Epidermal melanocyte (primary cell): Measurements from ENCODE around the gene EMP1.

Experiments
- DNase-seq: peaks from one replicate; pipeline ENCODE4 v3.0.0; 2011; ENCODE audit warnings: low spot score; ENCODE audit not compliant: insufficient read length

EMP1 gene

DNA sequence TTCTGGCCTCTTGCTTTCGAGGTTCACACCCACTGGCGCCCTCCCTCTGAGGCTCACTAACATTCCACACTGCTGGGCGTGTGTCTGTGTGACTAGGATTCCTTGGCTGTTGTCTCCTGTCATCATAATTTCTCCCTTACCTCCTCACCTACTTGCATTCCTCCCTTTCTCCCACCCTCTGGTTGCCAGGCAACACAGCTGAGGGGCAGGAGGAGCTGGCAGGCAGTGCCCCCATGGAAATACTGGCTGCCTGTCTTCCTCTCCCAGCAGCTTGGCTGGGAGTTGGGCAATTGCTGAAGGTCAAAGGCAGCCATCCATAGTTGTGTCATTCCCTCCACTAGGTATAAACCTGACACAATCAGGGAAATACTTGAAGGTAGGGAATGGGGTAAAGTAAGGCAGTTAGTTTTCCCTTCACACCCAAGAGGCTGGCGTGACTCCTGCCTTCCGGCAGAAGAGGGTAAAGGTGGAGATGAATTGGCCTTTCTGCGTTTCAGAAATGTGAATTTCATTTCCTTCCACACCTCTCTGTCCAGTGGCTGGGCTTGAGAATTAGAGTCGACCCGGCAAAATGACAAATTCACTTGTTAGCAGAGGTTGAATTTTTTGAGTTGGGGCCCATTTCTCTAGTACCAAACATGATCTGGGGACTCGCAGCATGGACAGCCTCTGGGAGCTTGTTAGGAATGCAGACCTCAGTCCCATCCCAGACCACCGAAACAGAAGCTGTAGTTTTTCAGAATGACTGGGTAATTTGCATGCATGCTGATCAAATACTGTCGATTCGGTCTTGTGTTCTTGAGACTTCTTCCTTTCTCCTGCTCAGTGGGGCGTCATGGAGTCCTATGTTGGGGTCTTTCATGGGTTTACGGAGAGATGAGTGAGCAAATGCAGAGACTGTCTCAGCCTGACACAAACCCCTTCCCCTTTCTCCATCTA, 24.3 kb upstream of the EMP1 start:
- no peak for DNase-seq

DNA sequence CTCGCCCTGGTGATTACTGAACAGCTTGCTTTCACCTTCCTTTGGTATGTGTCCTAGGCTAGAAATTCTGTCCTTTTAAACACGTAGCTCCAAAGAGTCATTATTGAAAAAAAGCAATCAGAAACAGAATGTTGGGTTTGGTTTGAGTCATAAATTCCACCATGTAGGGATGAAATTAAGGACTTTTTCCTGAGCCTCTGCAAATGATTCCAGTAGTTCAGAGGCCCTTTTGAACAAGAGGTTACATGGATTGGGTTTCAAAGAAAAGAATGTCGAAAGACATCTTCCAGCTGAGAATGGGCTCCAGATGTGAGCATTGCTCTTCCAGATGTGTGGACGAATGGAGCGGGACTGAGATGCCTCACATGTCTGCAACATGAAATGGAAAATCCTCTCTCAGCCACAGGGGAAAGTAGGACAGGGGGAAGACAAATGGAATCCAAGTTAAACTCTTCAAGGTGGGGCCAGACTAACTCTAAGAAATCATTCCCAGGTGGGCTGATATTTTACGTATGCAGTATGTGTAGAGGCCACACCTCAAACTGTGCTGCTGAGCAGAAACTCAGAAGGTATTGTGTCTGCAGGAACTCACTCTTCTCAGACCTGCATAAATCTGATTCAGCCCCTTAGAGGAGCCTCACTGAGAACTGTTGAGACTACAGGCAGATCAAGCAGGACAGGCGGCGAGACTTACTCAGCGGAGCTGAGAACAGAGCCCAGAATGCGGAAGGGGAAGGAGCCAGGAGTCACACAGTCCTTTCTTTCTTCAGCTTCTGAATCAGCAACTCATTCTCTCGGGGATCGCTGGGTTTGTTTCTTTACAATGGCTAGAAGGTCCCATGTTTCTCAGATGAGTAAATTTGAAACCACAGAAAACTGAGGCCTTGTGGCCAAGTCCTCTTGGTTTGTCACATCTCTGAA, 23.3 kb upstream of the EMP1 start:
- peak; percentile 82 for DNase-seq

DNA sequence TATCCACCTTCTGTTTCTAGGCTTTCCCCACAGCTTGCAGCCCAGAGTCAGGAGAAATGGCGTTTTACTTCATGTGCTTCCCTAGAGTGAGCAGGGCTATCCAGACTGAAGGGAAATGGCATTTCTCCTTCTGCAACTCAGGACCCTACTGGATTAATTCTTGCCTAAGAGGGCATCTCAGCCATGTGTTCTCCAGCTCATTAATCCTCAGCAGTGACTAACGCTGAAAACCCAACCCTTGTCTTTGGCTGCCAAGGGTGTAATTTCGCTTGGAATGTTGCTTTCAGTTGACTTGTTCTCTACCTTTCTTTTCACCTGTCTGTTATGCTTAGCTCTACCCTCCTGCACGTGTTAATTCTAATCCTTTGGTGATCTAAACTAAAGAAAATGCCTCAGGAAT, 21.0 kb upstream of the EMP1 start:
- no peak for DNase-seq

DNA sequence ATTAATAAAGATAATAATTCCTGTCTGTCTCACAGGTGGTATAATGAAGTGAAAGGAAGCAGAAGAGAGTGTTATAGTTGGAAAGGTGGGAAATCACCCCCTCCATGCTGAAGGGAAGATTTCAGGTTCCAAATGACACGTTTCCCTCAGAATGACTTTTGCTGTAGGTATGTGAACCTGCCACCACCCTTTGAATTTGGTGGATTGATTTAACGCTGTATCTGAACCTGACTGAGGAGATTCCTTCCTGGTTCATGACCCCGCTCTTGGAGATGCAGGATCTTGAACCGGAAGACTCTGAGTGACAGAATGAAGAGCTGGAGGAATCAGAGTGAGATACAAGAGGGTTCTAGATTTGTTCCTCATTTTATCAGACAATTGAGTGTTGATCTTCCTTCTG, 20.3 kb upstream of the EMP1 start:
- DNase-seq = no peak

DNA sequence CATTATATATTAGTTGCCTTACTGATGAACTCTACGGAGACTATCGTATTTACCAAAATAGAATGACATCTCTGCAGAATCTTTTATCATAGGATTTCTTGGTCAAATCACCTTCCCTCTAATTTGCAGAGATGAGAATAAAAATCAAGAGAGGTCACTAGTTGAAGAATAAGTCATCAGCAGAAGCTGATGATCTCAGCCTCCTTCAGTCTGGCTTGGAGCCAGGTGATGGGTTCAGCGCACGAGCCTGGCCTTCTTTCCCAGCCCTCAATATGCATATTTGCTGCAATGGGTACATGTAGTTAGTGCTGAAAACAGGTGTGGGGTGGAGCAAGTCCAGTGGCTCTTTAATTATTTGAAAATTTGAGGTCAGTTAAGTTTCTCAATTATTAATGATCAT, 19.2 kb upstream of the EMP1 start:
- no peak for DNase-seq

DNA sequence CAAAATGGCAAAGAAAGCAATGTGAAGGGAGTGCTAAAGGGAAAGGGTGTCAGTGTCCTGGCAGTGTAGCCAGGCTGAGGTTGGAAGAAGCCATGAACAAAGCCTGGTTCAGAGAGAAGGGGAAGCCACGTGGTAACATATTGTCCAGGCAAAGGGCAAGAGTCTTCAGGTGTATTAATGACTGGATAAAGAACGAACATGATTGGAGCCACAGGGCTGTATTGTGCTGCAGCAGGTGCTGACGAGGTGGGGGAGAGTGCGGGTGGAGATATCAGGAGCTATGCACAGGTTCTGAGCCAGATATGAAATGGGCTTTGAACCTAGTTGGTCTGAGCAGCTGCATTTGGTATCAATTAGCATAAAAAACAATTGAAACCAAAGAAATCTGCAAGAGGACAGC, 18.6 kb upstream of the EMP1 start:
- DNase-seq = no peak

DNA sequence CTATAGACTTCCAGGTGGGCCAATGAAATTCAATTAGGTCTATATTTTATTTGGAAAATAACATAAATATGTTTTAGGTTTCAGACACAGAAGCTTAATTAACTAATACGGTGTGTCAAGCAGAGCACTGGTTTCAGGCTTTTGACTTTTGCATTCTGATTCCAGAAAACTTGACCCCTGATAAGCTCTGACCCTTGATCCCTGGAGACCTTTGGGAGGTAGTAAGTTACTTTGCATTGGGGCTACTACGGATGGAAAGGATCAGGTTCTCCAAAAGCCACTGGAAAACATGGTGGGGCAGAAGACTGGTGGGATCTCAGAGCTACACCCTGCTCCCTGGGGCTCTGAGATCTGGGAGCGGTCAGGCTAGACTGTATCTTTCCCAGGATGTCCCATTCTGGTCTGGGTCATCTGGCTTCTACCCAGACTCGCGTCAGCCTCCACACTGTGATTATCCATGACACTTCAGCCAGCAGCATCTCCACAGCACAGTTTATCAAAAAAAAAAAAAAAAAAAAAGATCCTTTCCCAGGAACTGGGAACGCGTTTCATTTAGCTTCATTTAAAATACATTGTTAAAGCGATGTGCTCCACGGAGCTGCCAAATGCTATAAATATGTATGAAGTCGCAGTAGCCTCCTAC, 17.8 kb upstream of the EMP1 start:
- DNase-seq = no peak

DNA sequence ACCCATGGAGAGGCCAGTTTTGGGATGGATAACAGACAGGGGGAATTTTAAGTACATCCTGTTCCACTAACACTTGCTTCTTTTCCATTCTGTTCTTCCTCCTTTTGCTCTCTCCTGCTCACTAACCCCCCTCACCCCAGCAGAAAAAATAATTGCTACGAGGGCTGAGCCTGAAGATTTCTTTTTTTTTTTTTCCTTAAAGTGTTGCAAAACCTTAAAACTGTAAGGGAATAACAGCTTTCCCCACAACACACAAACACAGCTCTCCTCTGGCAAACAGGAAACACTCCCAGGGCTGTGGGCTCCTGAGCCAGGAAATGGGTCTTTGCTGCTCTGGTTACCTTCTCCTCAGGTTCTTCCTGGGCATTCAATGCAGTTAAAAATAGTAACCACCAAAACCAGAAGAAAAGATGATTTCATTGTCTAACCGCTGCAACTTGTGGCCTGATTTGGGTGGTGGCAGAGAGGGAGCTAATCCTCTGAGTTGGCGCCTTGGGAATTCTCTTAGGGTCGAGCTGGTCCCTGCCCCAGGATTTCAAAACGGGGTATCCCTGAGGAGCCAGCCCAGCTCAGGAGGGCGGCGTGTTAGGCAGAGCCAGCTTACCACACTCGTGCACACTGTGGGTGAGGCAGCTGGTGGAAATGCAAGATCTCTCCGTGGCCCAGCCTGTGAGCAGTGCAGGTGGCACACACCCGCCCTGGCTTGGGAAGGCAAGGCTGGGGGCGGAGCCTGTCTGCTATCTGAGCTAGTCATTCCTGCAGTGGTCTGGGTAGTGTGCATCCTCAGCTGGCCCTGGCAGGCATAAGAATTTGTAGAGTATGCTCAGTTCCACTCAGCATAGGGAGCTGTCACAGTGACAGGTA, 17.1 kb upstream of the EMP1 start:
- no peak for DNase-seq

DNA sequence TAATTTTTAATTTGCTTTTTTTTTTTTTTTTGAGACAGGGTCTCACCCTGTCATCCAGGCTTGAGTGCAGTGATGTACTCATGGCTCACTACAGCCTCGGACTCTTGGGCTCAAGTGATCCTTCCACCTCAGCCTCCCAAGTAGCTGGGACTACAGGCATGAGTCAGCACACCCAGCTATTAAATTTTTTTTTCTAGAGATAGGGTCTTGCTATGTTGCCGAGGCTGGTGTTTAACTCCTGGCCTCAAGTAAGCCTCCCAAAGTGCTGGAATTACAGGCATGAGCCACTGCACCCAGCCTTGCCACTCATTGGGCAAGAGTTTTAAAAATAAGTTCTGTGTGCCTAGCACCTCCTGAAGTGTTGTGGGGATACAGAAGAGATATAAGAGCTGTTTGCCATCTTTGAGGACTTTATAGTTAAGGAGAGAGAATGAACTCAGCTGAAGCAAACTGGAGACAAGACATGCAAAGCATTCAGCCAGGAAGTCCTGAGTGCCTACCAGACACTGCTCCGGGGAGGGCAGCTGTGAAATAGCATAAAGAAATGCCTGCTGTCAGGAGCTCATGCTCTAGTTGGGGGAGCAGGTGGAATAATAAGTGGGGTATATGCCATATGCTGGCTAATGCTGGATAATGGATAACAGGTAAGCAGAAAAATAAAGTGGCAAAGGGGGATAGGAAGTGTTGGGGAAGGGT, 15.0 kb upstream of the EMP1 start:
- DNase-seq = no peak

DNA sequence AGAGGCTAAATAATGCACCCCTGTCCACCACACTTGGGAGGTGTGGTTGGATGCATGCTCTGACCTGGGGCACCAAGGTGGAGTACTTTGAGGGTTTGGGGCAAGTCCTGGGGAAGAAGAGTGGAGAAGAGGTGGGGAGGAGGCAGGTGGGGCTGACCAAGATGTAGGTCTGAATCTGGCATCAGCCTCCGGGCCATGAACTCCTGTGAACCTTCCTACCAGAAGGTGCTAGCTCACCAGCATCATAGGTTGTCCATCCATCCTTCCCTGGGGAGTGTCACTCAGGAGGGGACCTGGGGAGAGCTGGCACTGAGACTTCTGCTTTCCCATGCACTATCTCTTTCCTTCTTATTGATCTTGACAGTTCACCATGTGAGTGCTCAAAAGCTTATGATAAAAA, 13.6 kb upstream of the EMP1 start:
- DNase-seq = no peak

DNA sequence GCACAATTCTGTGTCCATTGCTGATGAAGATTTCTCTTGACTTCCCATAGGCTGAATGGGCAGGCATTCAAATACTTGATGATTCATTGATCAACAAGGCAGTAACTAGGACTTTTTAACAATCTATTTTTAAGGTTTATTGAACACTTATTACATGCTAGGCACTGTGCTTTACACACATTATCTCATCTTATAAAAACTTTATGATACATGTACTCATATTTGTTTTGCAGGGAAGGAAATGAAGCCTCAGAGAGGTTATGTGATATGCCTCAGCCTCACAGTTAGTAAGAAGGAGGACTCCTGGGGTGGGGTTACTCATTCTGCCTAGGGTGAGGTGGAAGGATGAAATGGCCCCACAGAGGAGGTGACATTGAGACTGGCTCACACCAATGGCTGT, 12.9 kb upstream of the EMP1 start:
- DNase-seq = no peak

DNA sequence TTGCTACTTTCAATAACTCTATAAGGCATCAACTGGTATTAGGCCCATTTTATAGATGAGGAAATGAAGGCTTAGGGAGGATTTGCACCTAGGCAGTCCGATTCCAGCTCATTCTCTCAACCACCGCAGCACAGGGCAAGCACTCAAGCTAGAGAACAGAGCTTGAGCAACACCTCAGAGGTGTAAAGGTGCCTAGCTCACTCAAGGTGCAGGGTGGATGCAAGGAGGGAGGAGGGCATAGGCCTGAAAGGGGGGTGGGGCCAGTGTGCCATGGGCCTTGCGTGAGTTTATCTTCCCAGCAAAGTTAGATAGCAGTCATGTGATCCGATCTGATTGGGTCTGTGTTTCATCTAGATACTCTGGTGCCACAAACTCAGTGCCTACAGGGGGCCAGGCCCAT, 10.2 kb upstream of the EMP1 start:
- no peak for DNase-seq

DNA sequence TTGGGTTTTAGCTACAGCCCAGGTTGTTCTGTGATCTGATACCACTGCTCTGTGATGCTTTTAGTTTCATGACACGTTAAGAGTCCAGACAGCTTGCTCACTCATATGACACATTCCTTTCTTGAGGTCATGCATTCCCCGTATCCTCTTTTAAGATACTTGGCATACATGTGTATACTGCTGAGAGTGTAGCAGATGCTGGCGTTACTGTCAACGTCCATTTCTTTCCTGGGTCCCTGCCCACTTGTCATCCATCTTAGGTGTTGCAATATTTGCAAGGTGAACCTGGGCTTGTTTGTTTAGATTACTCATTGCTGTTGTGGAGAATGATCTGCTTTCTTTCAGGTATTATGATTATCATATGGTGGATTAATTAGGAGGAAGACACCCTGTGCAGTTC, 9.1 kb upstream of the EMP1 start:
- DNase-seq = no peak

DNA sequence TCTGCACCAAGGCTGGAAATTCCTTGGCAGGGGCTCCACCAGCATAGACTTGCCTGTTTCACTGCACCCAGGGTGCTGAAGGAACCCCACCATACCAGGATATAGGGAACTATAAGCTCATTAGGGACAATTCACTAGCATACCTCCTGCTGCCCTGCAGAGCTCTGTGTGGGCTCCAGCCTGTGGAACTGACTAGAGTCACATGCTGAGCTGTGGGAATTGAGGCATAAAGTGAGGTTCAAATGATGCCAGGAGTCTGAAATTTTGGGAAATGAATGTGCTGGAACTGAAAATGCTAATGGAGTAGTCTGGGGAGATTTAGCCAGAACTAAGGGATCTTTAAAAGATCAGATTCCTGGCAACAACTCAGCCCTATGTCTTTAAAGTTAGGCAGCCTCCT, 7.3 kb upstream of the EMP1 start:
- no peak for DNase-seq

DNA sequence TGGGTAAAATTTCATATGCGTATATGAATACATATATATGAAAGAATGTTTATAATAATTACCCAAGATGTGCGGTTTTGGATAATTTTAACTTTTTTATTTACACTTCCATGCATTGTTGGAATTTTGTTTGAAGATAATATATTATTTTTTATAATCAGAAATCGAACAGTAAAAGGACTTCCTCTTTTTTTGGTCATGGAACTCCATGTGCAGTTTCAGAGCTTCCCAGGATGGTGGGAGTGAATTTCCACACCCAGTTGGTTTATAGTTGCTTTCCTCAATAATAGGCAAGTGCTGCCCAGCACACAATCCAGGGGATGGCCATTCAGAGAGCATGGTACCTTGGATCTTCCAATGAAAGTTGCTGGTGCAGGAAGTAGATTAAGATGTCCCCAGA, 6.3 kb upstream of the EMP1 start:
- no peak for DNase-seq

DNA sequence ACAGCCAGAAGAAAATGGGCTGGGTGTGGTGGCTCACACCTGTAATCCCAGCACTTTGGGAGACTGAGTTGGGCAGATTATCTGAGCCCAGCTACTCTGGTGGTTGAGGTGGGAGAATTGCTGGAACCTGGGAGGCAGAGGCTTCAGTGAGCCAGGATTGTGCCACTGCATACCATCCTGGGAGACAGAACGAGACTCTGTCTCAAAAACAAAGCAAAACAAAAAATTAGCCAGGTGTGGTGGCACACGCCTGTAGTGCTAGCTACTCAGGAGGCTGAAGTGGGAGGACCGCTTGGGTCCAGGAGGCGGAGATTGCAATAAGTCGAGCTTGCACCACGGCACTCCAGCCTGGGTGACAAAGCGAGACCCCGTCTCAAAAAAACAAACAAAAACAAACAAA, 3.8 kb upstream of the EMP1 start:
- DNase-seq = no peak

DNA sequence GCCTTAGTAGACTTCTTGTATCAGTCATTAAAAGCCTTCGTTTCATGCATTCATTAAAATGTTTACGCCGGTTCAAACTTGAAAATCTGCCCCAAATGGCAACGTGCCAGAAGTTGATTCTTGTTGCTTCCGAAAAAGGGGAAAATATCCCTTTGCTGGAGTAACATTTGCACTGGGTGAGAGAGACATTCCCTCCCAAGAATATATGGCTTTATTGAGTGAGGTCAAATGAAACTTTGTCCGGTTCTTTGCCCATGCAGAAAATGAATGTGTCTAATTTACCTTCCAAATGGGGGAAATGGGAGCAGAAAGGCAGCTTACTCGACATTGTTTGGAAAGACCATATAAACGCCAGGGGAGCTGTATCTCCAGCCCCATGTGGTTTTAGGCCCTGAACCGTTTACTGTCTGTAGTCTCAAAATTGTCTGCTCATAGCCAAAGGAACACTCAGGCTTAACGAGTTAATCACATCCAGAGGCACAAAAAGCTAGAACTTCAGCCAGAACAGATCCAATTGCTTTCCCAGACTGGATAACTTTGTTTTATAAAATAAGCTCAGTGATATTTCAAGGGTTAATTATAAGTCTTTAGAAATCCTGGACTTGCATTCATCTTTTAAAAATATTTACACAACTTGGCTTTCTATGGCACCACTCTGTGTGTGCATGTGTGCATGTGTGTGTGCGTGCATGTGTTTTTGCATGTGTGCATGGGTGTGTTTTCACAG, 2.9 kb upstream of the EMP1 start:
- DNase-seq = no peak

DNA sequence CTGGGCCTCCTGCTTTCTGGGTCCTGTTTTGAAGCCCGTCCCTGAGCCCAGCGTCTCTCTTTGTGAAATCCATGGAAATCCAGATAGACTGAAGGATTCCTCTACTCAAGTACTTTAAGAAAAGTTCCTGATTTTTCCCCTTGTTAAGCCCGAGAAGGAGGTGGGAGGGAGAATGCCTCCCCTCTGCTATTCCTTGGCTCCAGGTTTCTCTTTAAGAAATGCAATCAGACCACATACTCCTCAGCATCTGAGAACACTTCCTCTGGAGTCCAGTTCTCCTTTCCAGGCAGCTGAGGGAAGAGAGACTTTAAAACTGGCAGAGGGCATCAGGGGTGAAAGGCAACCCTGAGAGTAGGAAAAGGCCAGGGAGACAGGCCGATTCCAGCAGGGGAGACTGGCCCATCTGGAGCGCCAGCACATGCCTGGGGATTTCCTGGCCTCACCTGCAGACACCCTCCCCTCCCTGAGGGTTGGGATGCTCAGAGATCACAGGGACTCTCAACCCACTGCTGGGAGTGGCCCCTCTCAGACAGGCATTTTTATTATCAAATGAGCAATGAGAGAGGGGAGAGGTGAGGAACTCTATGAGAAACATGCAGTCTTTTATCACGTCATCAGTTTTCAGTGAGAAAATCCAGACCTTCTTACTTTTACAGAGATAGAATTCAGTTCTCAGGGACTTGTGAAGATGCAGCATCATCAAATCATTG, 2.0 kb upstream of the EMP1 start:
- no peak for DNase-seq

DNA sequence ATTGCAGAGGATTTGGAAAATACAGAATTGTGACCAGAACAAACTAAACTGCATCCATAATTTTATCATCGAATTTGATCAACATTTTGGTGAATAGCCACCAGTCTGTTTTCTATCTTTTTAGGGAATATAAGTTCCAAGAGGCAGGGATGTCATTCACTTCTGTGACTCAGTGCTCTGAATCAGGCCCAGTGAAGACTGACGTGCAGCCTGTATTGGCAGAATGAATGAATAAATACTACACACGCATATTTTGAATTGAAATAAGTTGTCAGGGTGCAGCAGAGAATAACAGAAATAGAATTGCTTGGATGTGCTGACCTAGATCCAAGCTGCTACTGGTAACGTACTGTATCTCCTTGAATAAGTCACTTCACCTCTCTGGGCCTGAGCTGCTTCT, 1.3 kb upstream of the EMP1 start:
- DNase-seq = no peak
